IMR-90 (cell line): ENCODE results near the gene CD320. TPM values are rescaled to one million over a fixed set of nuclear protein-coding genes. Genes with fewer than 3 reads are reported as not detected.

Source experiments
- ATAC-seq: fragments of 200-7000 bp; cut with Tn5 transposase; 2 replicates; pipeline ENCODE4 v1.9.1; 2020; ENCODE audit warnings: low read depth, mild to moderate bottlenecking, moderate library complexity
- BruUV-seq: library from RNA; stranded (reverse); fragments of 400-500 nt; replicated peaks from 2 replicates; lab custom pipeline; 2021; lab: Mats Ljungman, UMichigan
- CTCF ChIA-PET: fragments of 300-600 bp; formaldehyde crosslinking; extraction: SDS; loops from one replicate; lab custom pipeline; 2021; ENCODE audit warnings: antibody characterized with exemption; lab: Yijun Ruan, JAX
- POLR2A ChIA-PET: fragments of 300-600 bp; sonication (Branson Sonifier 250); formaldehyde crosslinking; loops from one replicate; lab custom pipeline; 2022; ENCODE audit warnings: antibody characterized with exemption; ENCODE audit not compliant: unreplicated experiment; lab: Charles Lee
- DNase-seq: peaks from one replicate; pipeline ENCODE4 v3.0.0; 2013
- H2AFZ ChIP-seq: replicated peaks from 2 replicates; pipeline ENCODE3; 2013; ENCODE audit warnings: low read length, mild to moderate bottlenecking; ENCODE audit not compliant: poor library complexity
- H2AK5ac ChIP-seq: 2 replicates; pipeline ENCODE4 v1.6.1; 2013; ENCODE audit warnings: low read depth, low read length, inconsistent platforms
- H2AK9ac ChIP-seq: replicated peaks from 2 replicates; pipeline ENCODE3; 2013; ENCODE audit warnings: mild to moderate bottlenecking, low read depth, low read length, moderate library complexity; ENCODE audit not compliant: poor library complexity
- H2BK120ac ChIP-seq: 2 replicates; pipeline ENCODE4 v1.6.1; 2013; ENCODE audit warnings: low read depth, low read length, inconsistent platforms
- H2BK15ac ChIP-seq: 3 replicates; pipeline ENCODE4 v1.6.1; 2013; ENCODE audit warnings: low read depth, low read length, inconsistent platforms
- H2BK20ac ChIP-seq: 2 replicates; pipeline ENCODE4 v1.6.1; 2013; ENCODE audit warnings: low read depth, mild to moderate bottlenecking, inconsistent platforms, low read length, moderate library complexity
- H2BK5ac ChIP-seq: 2 replicates; pipeline ENCODE4 v1.6.1; 2013; ENCODE audit warnings: mild to moderate bottlenecking, low read depth, low read length, inconsistent platforms; ENCODE audit not compliant: poor library complexity, severe bottlenecking
- H3K14ac ChIP-seq: replicated peaks from 2 replicates; pipeline ENCODE4 v1.6.1; 2013; ENCODE audit warnings: low read depth, low read length, inconsistent platforms
- H3K18ac ChIP-seq: 2 replicates; pipeline ENCODE4 v1.6.1; 2013; ENCODE audit warnings: low read depth, low read length, control low read depth
- H3K23ac ChIP-seq: 2 replicates; pipeline ENCODE4 v1.6.1; 2013; ENCODE audit warnings: low read depth, low read length, inconsistent platforms
- H3K27ac ChIP-seq: 2 replicates; pipeline ENCODE4 v1.5.1; 2013; ENCODE audit warnings: mild to moderate bottlenecking, control low read depth, low read length; ENCODE audit not compliant: insufficient read depth
- H3K27me3 ChIP-seq: 2 replicates; pipeline ENCODE4 v1.6.1; 2013; ENCODE audit warnings: low read length; ENCODE audit not compliant: control insufficient read depth, insufficient read depth
- H3K36me3 ChIP-seq: 2 replicates; pipeline ENCODE4 v1.6.1; 2013; ENCODE audit warnings: low read length, mixed read lengths; ENCODE audit not compliant: control insufficient read depth, insufficient read depth
- H3K4ac ChIP-seq: 2 replicates; pipeline ENCODE4 v1.6.1; 2013; ENCODE audit warnings: low read depth, low read length, inconsistent platforms
- H3K4me1 ChIP-seq: 2 replicates; pipeline ENCODE4 v1.6.1; 2013; ENCODE audit warnings: low read length, mixed read lengths; ENCODE audit not compliant: control insufficient read depth, insufficient read depth
- H3K4me2 ChIP-seq: 2 replicates; pipeline ENCODE4 v1.6.1; 2013; ENCODE audit warnings: low read depth, mild to moderate bottlenecking, control low read depth, low read length, moderate library complexity
- H3K4me3 ChIP-seq: 2 replicates; pipeline ENCODE4 v1.5.1; 2013; ENCODE audit warnings: low read depth, mild to moderate bottlenecking, control low read depth, low read length, moderate library complexity; ENCODE audit not compliant: insufficient read depth
- H3K56ac ChIP-seq: 2 replicates; pipeline ENCODE4 v1.6.1; 2013; ENCODE audit warnings: low read length, inconsistent platforms; ENCODE audit not compliant: insufficient read depth; ENCODE audit errors: extremely low read depth
- H3K79me1 ChIP-seq, 2 experiments: 2 replicates each; pipeline ENCODE4 v1.6.1; 2013; ENCODE audit warnings: low read length in 2 of 2, inconsistent platforms in 1 of 2, low read depth in 1 of 2
- H3K9ac ChIP-seq: 2 replicates; pipeline ENCODE4 v1.6.1; 2013; ENCODE audit warnings: low read depth, low read length, control low read depth
- H3K9me1 ChIP-seq: 2 replicates; pipeline ENCODE4 v1.6.1; 2013; ENCODE audit warnings: low read length, inconsistent platforms; ENCODE audit not compliant: insufficient read depth
- H3K9me3 ChIP-seq: 2 replicates; pipeline ENCODE4 v1.6.1; 2013; ENCODE audit warnings: low read length; ENCODE audit not compliant: control insufficient read depth, insufficient read depth
- H4K20me1 ChIP-seq: 2 replicates; pipeline ENCODE4 v1.6.1; 2013; ENCODE audit warnings: low read length, inconsistent platforms; ENCODE audit not compliant: insufficient read depth
- H4K5ac ChIP-seq: 2 replicates; pipeline ENCODE4 v1.6.1; 2013; ENCODE audit warnings: mild to moderate bottlenecking, low read depth, low read length, control low read depth
- H4K8ac ChIP-seq, 2 experiments: 2 replicates each; pipeline ENCODE4 v1.6.1; 2013; ENCODE audit warnings: low read depth in 2 of 2, low read length in 2 of 2, control low read depth in 1 of 2, inconsistent platforms in 1 of 2
- H4K91ac ChIP-seq: 2 replicates; pipeline ENCODE4 v1.6.1; 2013; ENCODE audit warnings: low read depth, low read length, inconsistent platforms; ENCODE audit not compliant: insufficient read depth
- MAFK ChIP-seq: IDR thresholded peaks from 2 replicates; pipeline ENCODE4 v1.6.1; 2012; ENCODE audit warnings: low read depth, low read length, improper control_type of control experiment
- RAD21 ChIP-seq: IDR thresholded peaks from 2 replicates; pipeline ENCODE4 v1.6.1; 2012; ENCODE audit warnings: low read length, improper control_type of control experiment
- USF2 ChIP-seq: fragments of 150-350 bp; IDR thresholded peaks from 2 replicates; pipeline ENCODE4 v1.6.1; 2017; ENCODE audit warnings: mild to moderate bottlenecking, antibody characterized with exemption, low read length, low read depth
- WGBS, 2 experiments: methylation state at CpG; one replicate each; pipeline versions ENCODE4 v1.1.5 to v1.1.7; 2013; ENCODE audit warnings: missing lambda C conversion rate in 2 of 2; ENCODE audit not compliant: insufficient read length in 1 of 2; ENCODE audit errors: extremely low coverage in 2 of 2; 5-methylcytosine and 5-hydroxymethylcytosine counted together
- dilution Hi-C: fragments of 300-500 bp; cut with HindIII; formaldehyde crosslinking; loops from one replicate; pipeline ENCODE4 v1.14.3; 2018; ENCODE audit warnings: low sequenced_read_pairs; ENCODE audit not compliant: unreplicated experiment
- in situ Hi-C: fragments of 300-500 bp; cut with MboI; formaldehyde crosslinking; loops from 3 replicates; pipeline ENCODE4 v1.14.3; 2019; ENCODE audit warnings: low sequenced_read_pairs, inconsistent platforms, mixed read lengths
- intact Hi-C: fragments of 100-400 bp; cut with micrococcal nuclease; formaldehyde crosslinking; loops from 2 replicates; pipeline ENCODE4 v1.10.0; 2022
- polyA plus RNA-seq, 3 experiments: library from polyadenylated mRNA; depleted of rRNA; stranded (reverse); fragments of >200 nt; gene quantifications; 2 replicates each; pipeline ENCODE4 v1.2.3, GENCODE V29; 2012; ENCODE audit warnings: low replicate concordance in 1 of 3
- total RNA-seq: library from RNA; depleted of rRNA; stranded (reverse); fragments of >200 nt; gene quantifications from 2 replicates; pipeline ENCODE4 v1.2.3, GENCODE V29; 2012

Gene CD320
- total and polyA plus RNA-seq, 2 of the 4 experiments (the other 2 are of a cell fraction), result 13.3 to 78.5 TPM

GRCh38 chr19:8324186-8325050 lies 16.3 kb upstream of the CD320 start:
- 87% methylated on average over 12 of the region's 17 CpGs; no CpG with 5 or more reads in 1 of the 2 experiments for WGBS, 2 experiments
- CTCF ChIA-PET, result no interaction called here
- Histone ChIP-seq H3K36me3 (peaks cover 13% of the 10 kb centered on the region), H3K18ac (no peak overlapping the region), H3K56ac (no peak overlapping the region), H3K4ac (no peak overlapping the region), H4K8ac (no peak overlapping the region), H3K9me3 (peaks cover 6% of the 10 kb centered on the region), H3K4me2 (no peak overlapping the region), H3K9me1 (peaks cover 8% of the 10 kb centered on the region; the same call in 1 of the 2 replicates), H3K4me1 (peaks cover 9% of the 10 kb centered on the region), H2AK9ac (peak overlapping the region; percentile 72), H2BK120ac (no peak overlapping the region), H2BK5ac (no peak overlapping the region), H3K14ac (no peak overlapping the region), H3K4me3 (no peak overlapping the region), H2BK15ac (no peak overlapping the region), H3K23ac (no peak overlapping the region), H3K27me3 (no peaks in the 10 kb centered on the region; the same call in 1 of the 2 replicates), H3K27ac (no peak overlapping the region), H4K91ac (no peak overlapping the region), H2AK5ac (no peak overlapping the region), H4K20me1 (peaks cover 31% of the 10 kb centered on the region), H3K9ac (no peak overlapping the region), H4K5ac (no peak overlapping the region), H2AFZ (peak overlapping the region; percentile 9), H3K79me1 (peaks cover 26 to 52% of the 10 kb centered on the region in 2 experiments), H2BK20ac (no peak overlapping the region)
- intact Hi-C loops (no loop called here), in situ Hi-C loops (loop anchor here (5.0 kb wide), 1 partner anchor 253 kb away; the partner anchor contains the start of gene MYO1F), dilution Hi-C loops (no loop called here)
- POLR2A ChIA-PET, result no interaction called here
- DNase-seq, result no peak
- TF ChIP-seq MAFK (no peak), RAD21 (no peak), USF2 (no peak)
- no TSS peak for BruUV-seq
- no peak for ATAC-seq
